K562 (cell line): ENCODE data around the gene PDE4D. TPM values are rescaled to one million over a fixed set of nuclear protein-coding genes. Genes with fewer than 3 reads are reported as not detected.

Experiments
- ATAC-seq: fragments of 200-7000 bp; cut with Tn5 transposase; 3 replicates; pipeline ENCODE4 v1.9.1; 2020; ENCODE audit warnings: moderate library complexity
- BruUV-seq: library from RNA; stranded (reverse); fragments of 400-500 nt; replicated peaks from 2 replicates; lab custom pipeline; 2021; lab: Mats Ljungman, UMichigan
- CTCF ChIA-PET: fragments of 300-600 bp; formaldehyde crosslinking; extraction: SDS; loops from one replicate; lab custom pipeline; 2021; ENCODE audit warnings: low intra/inter-chr PET ratio; lab: Yijun Ruan, JAX
- POLR2A ChIA-PET: fragments of 300-600, 350-650 bp; sonication (Branson Sonifier 250); formaldehyde crosslinking; extraction: SDS; loops from one replicate; lab custom pipeline; 2021; ENCODE audit warnings: antibody characterized with exemption, inconsistent platforms; lab: Yijun Ruan, JAX
- DNase-seq, 4 experiments: peaks; one replicate each; pipeline versions ENCODE4 v3.0.0 to v3.0.0-alpha.2; 2011 to 2018; ENCODE audit warnings: low spot score in 3 of 4, mixed read lengths in 3 of 4; ENCODE audit errors: extremely low read depth in 1 of 4
- FAIRE-seq: peaks from 2 replicates; lab custom pipeline; 2011; peaks lifted over from hg19 to GRCh38; lab: Jason Lieb, UNC
- H2AFZ ChIP-seq: 2 replicates; pipeline ENCODE4 v1.6.0; 2011; ENCODE audit warnings: low read depth, low read length, control low read depth, inconsistent platforms
- H3K27ac ChIP-seq: fragments of 200-600 bp; 3 replicates; pipeline ENCODE4 v1.8.0; 2011; ENCODE audit warnings: low read depth, mild to moderate bottlenecking, control low read depth, inconsistent platforms, low read length, moderate library complexity, mixed read lengths; ENCODE audit errors: extremely low read depth
- H3K27me3 ChIP-seq, 2 experiments: fragments of 300-600 bp in 1 of 2; 2 replicates in 1 of 2; 3 replicates in 1 of 2; pipeline versions ENCODE4 v1.6.0 to v1.8.0; 2011; ENCODE audit warnings: inconsistent platforms in 2 of 2, low read length in 2 of 2, mild to moderate bottlenecking in 1 of 2, mixed read lengths in 1 of 2, moderate library complexity in 1 of 2; ENCODE audit not compliant: control insufficient read depth in 2 of 2, insufficient read depth in 2 of 2
- H3K36me3 ChIP-seq: fragments of 300-600 bp; 3 replicates; pipeline ENCODE4 v1.8.0; 2011; ENCODE audit warnings: mild to moderate bottlenecking, low read length, inconsistent platforms; ENCODE audit not compliant: control insufficient read depth, insufficient read depth
- H3K4me1 ChIP-seq, 2 experiments: fragments of 200-600 bp in 1 of 2; replicated peaks in 1 of 2; 2 replicates in 1 of 2; 3 replicates in 1 of 2; pipeline versions ENCODE4 v1.5.1 to v1.8.0; 2011; ENCODE audit warnings: inconsistent platforms in 2 of 2, low read length in 2 of 2, mild to moderate bottlenecking in 1 of 2, mixed read lengths in 1 of 2, moderate library complexity in 1 of 2; ENCODE audit not compliant: control insufficient read depth in 2 of 2, insufficient read depth in 2 of 2
- H3K4me2 ChIP-seq: 2 replicates; pipeline ENCODE4 v1.6.1; 2011; ENCODE audit warnings: low read length, control low read depth, inconsistent platforms, mixed read lengths; ENCODE audit not compliant: insufficient read depth
- H3K4me3 ChIP-seq: fragments of 200-600 bp; sonication (generic), shearing (Covaris generic); 2 replicates; pipeline ENCODE4 v1.5.1; 2016; ENCODE audit warnings: control low read depth, inconsistent platforms
- H3K79me2 ChIP-seq: fragments of 200-600 bp; 3 replicates; pipeline ENCODE4 v1.8.0; 2011; ENCODE audit warnings: low read length, inconsistent platforms; ENCODE audit not compliant: control insufficient read depth, insufficient read depth
- H3K9ac ChIP-seq, 2 experiments: 2 replicates each; pipeline versions ENCODE4 v1.6.0 to v1.6.1; 2011; ENCODE audit warnings: low read depth in 2 of 2, low read length in 2 of 2, control low read depth in 1 of 2, inconsistent platforms in 1 of 2, mild to moderate bottlenecking in 1 of 2, mixed read lengths in 1 of 2; ENCODE audit not compliant: insufficient read depth in 1 of 2
- H3K9me1 ChIP-seq: one replicate; pipeline ENCODE4 v1.6.0; 2011; ENCODE audit warnings: inconsistent platforms, mild to moderate bottlenecking, low read length, moderate library complexity; ENCODE audit not compliant: control insufficient read depth, insufficient read depth
- H3K9me3 ChIP-seq: replicated peaks from 2 replicates; pipeline ENCODE4 v1.5.1; 2011; ENCODE audit warnings: low read depth, low read length, inconsistent platforms; ENCODE audit not compliant: control insufficient read depth, insufficient read depth
- H4K20me1 ChIP-seq: replicated peaks from 2 replicates; pipeline ENCODE4 v1.6.1; 2011; ENCODE audit warnings: low read length, inconsistent platforms, mixed read lengths; ENCODE audit not compliant: control insufficient read depth, insufficient read depth
- BCL6 ChIP-seq: fragments of 250-450 bp; sonication (Bioruptor Pico); IDR thresholded peaks from 2 replicates; pipeline ENCODE4 v1.4.0; 2020
- BRD4 ChIP-seq: fragments of 200-600 bp; sonication (generic); IDR thresholded peaks from 2 replicates; pipeline ENCODE4 v1.6.1; 2017; ENCODE audit warnings: inconsistent platforms
- CBFA2T3 ChIP-seq: fragments of 450-650 bp; IDR thresholded peaks from 2 replicates; pipeline ENCODE4 v1.6.1; 2017
- DIDO1 ChIP-seq: fragments of 450-650 bp; IDR thresholded peaks from 2 replicates; pipeline ENCODE4 v1.6.1; 2016; ENCODE audit warnings: low read depth, missing biosample characterization, missing genetic modification characterization
- DNMT1 ChIP-seq: fragments of 450-650 bp; IDR thresholded peaks from 2 replicates; pipeline ENCODE4 v1.6.1; 2016; ENCODE audit warnings: antibody characterized with exemption, mild to moderate bottlenecking
- HNRNPUL1 ChIP-seq: fragments of 200-400 bp; formaldehyde crosslinking; IDR thresholded peaks from 2 replicates; pipeline ENCODE4 v1.6.1; 2017; ENCODE audit warnings: low read length
- KLF13 ChIP-seq: fragments of 450-650 bp; IDR thresholded peaks from 2 replicates; pipeline ENCODE4 v1.6.1; 2016; ENCODE audit warnings: missing genetic modification characterization, low read depth, mild to moderate bottlenecking, missing compliant biosample characterization, moderate library complexity, borderline replicate concordance
- MAFG ChIP-seq: fragments of 450-650 bp; conservative IDR thresholded peaks from 2 replicates; pipeline ENCODE4 v1.6.1; 2016; ENCODE audit warnings: missing genetic modification characterization, missing compliant biosample characterization
- MCM7 ChIP-seq, 2 experiments: fragments of 450-650 bp; IDR thresholded peaks; 2 replicates each; pipeline ENCODE4 v1.6.1; 2016 to 2018
- MIER1 ChIP-seq: fragments of 450-650 bp; IDR thresholded peaks from 2 replicates; pipeline ENCODE4 v1.6.1; 2016; ENCODE audit warnings: antibody characterized with exemption, mild to moderate bottlenecking, low read depth
- MYNN ChIP-seq, 2 experiments: sonication (generic); formaldehyde crosslinking in 1 of 2; IDR thresholded peaks; 2 replicates each; pipeline versions ENCODE4 v1.5.0 to v1.6.1; 2016 to 2020; ENCODE audit warnings: antibody characterized with exemption in 1 of 2, missing genetic modification reagents in 1 of 2
- NR3C1 ChIP-seq: sonication (generic); formaldehyde crosslinking; IDR thresholded peaks from 2 replicates; pipeline ENCODE4 v1.8.1; 2022; ENCODE audit warnings: missing genetic modification reagents
- NRF1 ChIP-seq, 2 experiments: fragments of 450-650 bp; IDR thresholded peaks in 1 of 2; conservative IDR thresholded peaks in 1 of 2; 2 replicates each; pipeline ENCODE4 v1.6.1; 2014; ENCODE audit warnings: mild to moderate bottlenecking in 2 of 2
- PCBP2 ChIP-seq: fragments of 200-400 bp; formaldehyde crosslinking; IDR thresholded peaks from 2 replicates; pipeline ENCODE4 v1.6.1; 2018; ENCODE audit warnings: low read length, low read depth, mild to moderate bottlenecking, moderate library complexity; ENCODE audit not compliant: poor library complexity, severe bottlenecking
- SNRNP70 ChIP-seq: fragments of 200-400 bp; formaldehyde crosslinking; optimal IDR thresholded peaks from 2 replicates; pipeline ENCODE3; 2017; ENCODE audit warnings: low read depth, low read length
- TBP ChIP-seq: optimal IDR thresholded peaks from 2 replicates; pipeline ENCODE3; 2011; ENCODE audit warnings: low read depth, low read length, improper control_type of control experiment
- ZNF140 ChIP-seq: fragments of 250-450 bp; sonication (Bioruptor Pico); IDR thresholded peaks from 2 replicates; pipeline ENCODE4 v1.8.0; 2021; ENCODE audit warnings: moderate library complexity, mild to moderate bottlenecking, inconsistent platforms
- ZNF165 ChIP-seq: fragments of 250-450 bp; sonication (Bioruptor Pico); IDR thresholded peaks from 2 replicates; pipeline ENCODE4 v1.4.0; 2020; ENCODE audit warnings: borderline replicate concordance
- ZNF76 ChIP-seq: fragments of 250-450 bp; sonication (Bioruptor Pico); IDR thresholded peaks from 2 replicates; pipeline ENCODE4 v1.4.0; 2020; ENCODE audit warnings: mild to moderate bottlenecking, moderate library complexity, borderline replicate concordance
- WGBS: fragments of 100-300 bp; shearing (Covaris generic); methylation state at CpG from one replicate; pipeline ENCODE4 v1.1.6; 2016; ENCODE audit warnings: low coverage, mixed read lengths; ENCODE audit not compliant: insufficient coverage; ENCODE audit errors: missing lambda C conversion rate; 5-methylcytosine and 5-hydroxymethylcytosine counted together
- in situ Hi-C: fragments of 300-500 bp; cut with MboI; formaldehyde crosslinking; loops from 4 replicates; pipeline ENCODE4 v1.15.0; 2018; ENCODE audit warnings: inconsistent platforms, mixed read lengths
- intact Hi-C: fragments of 100-400 bp; cut with micrococcal nuclease; formaldehyde crosslinking; loops from 2 replicates; pipeline ENCODE4 v1.14.2; 2022
- polyA plus RNA-seq, 8 experiments: library from polyadenylated mRNA; depleted of rRNA in 4 of 8; stranded (reverse) in 5 of 8; unstranded in 3 of 8; fragments of >200 nt; fragmentation: Nextera tagmentation in 2 of 8; fragmentation: Illumina TruSeq in 1 of 8; extraction: Ambion mirVana in 2 of 8; extraction: Trizol in 1 of 8; gene quantifications; 2 replicates each; pipeline versions ENCODE4 v1.2.1 to v1.2.3, GENCODE V29; 2011 to 2014; ENCODE audit warnings: inconsistent platforms in 1 of 8, missing spikeins in 1 of 8
- total RNA-seq, 7 experiments: library from RNA; depleted of rRNA in 6 of 7; stranded (reverse); fragments of >200 nt in 6 of 7; fragmentation: Illumina TruSeq in 2 of 7; extraction: Trizol in 2 of 7; gene quantifications; 2 replicates each; pipeline versions ENCODE4 v1.2.1 to v1.2.3, GENCODE V29; 2011 to 2021; ENCODE audit warnings: low replicate concordance in 1 of 7
- TF ChIP-seq, protein P1 (sequence below): sonication (generic); formaldehyde crosslinking; IDR thresholded peaks from 2 replicates; pipeline ENCODE4 v1.8.0; 2022; ENCODE audit warnings: mild to moderate bottlenecking, missing genetic modification reagents

PDE4D gene
- total and polyA plus RNA-seq, 9 of the 15 experiments (the other 6 are each of a cell fraction or from before 2014, with no cell fraction given), result 0.04 to 0.46 (median 0.13) TPM

DNA sequence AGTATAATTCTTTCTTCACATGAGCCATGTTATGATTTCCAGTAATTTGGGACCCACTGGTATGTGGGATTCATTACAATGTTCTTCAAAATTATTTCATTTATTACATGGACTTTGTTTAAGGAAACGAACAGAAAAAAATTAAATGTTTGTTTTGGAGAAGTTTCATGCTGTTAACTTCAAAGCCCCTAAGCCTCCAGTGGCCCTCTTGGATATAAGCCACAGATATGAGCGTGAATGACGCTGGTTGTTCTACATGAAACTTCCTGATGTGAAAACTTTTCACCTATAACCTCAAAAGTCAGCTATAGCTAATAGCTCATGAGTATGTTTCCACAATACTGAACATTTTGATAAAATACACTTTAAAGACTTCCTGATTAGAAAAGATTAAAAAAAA is 334.2 kb downstream of the PDE4D start:
- 0% methylated on average over 3 of the region's 3 CpGs for WGBS
- BruUV-seq, result no TSS peak
- Histone ChIP-seq H4K20me1 (no peaks in the 10 kb centered on the region), H3K79me2 (no peaks in the 10 kb centered on the region), H3K9me3 (no peaks in the 10 kb centered on the region), H2AFZ (no peak overlapping the region), H3K27ac (no peak overlapping the region), H3K9ac (no peak overlapping the region), H3K4me2 (no peak overlapping the region), H3K4me1 (no peaks in the 10 kb centered on the region), H3K36me3 (no peaks in the 10 kb centered on the region), H3K9me1 (no peaks in the 10 kb centered on the region), H3K4me3 (no peak overlapping the region), H3K27me3 (no peaks in the 10 kb centered on the region)
- intact Hi-C loops (no loop called here), in situ Hi-C loops (no loop called here)
- ChIA-PET POLR2A (no interaction called here), CTCF (no interaction called here)
- DNase-seq (no peak), ATAC-seq (no peak), FAIRE-seq (no peak)
- TF ChIP-seq MYNN (IDR thresholded peaks at IDR 0.05) (no peak), MYNN (CRISPR knock-in tag; IDR thresholded peaks at IDR 0.05) (no peak), PCBP2 (no peak), CBFA2T3 (no peak), NRF1 (conservative IDR thresholded peaks at IDR 0.05 in 1 of 2, IDR thresholded peaks at IDR 0.05 in 1 of 2) (no peak), DNMT1 (no peak), ZNF140 (CRISPR knock-in tag) (no peak), BCL6 (CRISPR knock-in tag) (no peak), HNRNPUL1 (no peak), MCM7 (IDR thresholded peaks at IDR 0.05) (no peak), TBP (no peak), SNRNP70 (no peak), ZNF165 (CRISPR knock-in tag) (no peak), MAFG (tag) (no peak), NR3C1 (no peak), KLF13 (tag) (no peak), ZNF76 (CRISPR knock-in tag) (no peak), BRD4 (no peak), MIER1 (no peak), DIDO1 (tag) (no peak)
- TF ChIP-seq, protein P1, sequence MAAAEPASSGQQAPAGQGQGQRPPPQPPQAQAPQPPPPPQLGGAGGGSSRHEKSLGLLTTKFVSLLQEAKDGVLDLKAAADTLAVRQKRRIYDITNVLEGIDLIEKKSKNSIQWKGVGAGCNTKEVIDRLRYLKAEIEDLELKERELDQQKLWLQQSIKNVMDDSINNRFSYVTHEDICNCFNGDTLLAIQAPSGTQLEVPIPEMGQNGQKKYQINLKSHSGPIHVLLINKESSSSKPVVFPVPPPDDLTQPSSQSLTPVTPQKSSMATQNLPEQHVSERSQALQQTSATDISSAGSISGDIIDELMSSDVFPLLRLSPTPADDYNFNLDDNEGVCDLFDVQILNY, result no peak
